Measurements from ENCODE around the gene ARAP1.

The ARAP1 gene

DNA sequence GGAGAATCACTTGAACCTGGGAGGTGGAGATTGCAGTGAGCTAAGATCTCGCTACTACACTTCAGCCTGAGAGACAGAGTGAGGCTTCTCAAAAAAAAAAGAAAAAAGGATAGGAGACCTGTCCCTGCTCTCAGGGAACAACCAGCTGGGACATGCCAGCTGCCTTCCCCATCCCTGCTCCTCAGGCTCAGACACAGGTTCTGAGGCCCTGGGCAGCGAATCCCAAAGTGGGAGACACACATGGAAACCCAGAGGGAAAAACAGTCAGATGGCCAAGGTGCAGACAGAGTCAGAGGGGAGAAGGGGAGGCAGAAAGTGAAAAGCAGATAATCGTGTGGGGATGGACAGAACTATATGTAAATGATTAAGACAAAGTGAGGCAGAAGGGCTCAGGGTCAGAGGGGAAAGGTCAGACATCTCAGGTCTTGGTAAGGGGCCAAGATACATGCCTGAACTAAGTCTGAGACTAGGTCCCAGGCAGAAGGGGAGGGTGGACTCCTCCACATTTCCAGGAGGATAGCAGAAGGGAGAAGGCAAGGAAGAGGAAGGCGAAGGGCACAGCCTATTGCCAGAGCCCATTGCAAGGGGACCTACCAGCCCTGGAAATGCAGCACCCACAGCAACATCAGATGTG lies 27.4 kb upstream of the ARAP1 start:
- DNase-seq (ENCODE audit: low spot score) = no peak

- DNase-seq (ENCODE audit: low spot score) = no peak
Observed at GRCh38 chr11:72778535-72779494, 26.6 kb upstream of the ARAP1 start.

DNA sequence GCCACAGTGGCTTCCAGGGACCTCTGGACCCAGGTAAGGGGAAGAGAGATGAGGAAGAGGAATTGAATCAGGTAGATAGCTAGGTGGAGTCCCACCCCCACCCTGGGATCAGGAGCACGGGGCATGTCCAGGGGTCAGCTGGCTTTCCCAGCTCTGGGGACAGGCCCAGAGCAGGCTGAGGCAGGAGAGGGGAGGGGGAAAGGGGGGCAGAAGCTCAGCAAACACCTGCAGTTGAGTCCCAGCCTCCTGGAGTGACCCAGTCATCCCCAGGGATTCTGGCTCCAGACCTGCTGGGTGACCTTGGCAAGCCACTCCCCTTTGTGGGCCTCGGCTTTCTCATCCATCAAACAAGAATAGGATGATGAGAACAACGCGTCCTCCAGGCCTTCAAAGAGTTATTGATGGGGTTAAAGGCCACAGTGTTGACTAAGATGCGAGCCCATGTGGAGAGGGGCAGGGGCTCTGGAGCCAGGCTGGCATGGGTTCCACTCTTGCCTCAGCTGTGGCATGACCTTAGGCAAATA lies 25.6 kb upstream of the ARAP1 start:
- no peak for DNase-seq (ENCODE audit: low spot score)

GRCh38 chr11:72776844-72777754 lies 24.9 kb upstream of the ARAP1 start:
- DNase-seq (ENCODE audit: low spot score) = no peak

- no peak for DNase-seq (ENCODE audit: low spot score)
Observed at GRCh38 chr11:72776117-72776843, 24.1 kb upstream of the ARAP1 start.

DNA sequence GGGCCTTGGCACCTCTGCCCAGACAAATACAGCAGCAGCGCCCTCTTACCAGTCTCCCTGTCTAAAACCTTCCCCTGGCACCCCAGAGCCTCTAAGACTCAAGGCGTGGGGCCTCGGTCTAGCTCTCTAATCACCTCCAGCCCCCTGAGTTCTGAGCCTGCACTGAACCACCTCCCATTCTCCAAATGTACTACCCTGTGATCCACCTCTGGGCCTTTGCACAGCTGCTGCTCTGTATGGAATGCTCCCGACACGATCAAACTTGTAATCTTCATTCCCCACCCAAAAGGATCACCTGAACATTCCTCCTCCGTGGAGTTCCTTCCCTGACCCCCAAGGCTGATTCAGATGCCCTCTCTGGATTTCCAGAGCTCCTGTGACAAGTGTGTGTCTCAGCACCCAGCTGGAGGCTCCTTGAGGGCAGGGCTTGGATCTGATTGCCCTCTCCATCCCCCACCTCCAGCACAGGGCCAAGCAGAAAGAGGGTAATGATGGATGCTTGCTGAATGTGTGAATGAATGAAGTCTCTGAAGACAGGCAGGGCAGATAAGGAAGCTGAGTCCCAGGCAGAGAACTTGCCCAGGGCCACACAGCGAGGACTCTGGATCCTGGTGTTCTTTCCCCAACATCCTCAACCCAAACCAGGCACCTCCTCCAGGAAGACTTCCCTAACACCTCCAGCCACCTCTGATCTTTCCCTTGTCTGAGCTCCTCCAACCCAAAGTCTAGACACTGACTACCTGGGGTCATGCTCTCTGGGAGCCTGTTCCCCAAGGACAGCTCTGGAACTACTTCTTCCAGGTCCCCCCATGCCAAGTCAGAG lies 23.3 kb upstream of the ARAP1 start:
- DNase-seq (ENCODE audit: low spot score) = no peak

GRCh38 chr11:72774499-72774898 lies 22.3 kb upstream of the ARAP1 start:
- DNase-seq (ENCODE audit: low spot score) = no peak

DNA sequence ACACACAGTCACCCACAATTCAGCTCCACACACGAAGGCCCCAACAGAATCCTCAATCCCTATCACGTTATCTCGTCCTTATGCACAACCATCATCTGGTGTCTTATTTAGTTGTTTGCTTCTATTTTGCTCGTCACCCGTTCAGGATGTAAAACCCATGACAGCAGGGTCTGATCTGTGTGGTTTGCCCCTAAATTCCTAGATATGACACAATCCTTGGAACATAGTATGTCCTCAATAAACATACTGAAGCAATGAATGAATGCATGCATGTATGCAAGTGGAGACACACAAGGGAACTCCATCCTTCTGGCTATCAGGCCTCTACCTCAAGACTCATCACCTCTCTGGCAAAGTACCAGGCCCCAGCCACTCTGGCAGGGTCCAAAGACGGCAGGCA lies 21.5 kb upstream of the ARAP1 start:
- DNase-seq (ENCODE audit: low spot score) = no peak

DNA sequence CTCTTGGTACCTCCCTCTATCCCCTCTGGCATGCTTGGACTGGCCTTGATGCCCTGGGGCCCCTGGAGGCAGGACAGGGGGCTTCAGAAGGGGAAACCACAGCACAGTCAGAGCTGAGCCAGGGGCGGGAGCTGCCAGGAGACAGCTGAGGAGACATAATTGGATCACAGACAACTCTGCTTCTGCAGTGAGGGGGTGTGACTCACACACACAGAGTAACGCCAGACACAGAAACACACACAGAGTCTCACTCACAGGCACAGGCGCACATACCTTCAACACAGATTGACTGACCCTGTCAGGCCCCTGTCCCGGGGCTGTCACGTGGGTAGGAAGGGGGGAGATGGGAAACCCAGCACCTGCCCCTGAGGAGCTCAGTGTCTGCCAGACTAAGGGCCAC lies 21.1 kb upstream of the ARAP1 start:
- no peak for DNase-seq (ENCODE audit: low spot score)

GRCh38 chr11:72772059-72772458 lies 19.9 kb upstream of the ARAP1 start:
- DNase-seq (ENCODE audit: low spot score) = no peak

- DNase-seq (ENCODE audit: low spot score) = no peak
Observed at GRCh38 chr11:72771507-72771906, 19.3 kb upstream of the ARAP1 start.

DNA sequence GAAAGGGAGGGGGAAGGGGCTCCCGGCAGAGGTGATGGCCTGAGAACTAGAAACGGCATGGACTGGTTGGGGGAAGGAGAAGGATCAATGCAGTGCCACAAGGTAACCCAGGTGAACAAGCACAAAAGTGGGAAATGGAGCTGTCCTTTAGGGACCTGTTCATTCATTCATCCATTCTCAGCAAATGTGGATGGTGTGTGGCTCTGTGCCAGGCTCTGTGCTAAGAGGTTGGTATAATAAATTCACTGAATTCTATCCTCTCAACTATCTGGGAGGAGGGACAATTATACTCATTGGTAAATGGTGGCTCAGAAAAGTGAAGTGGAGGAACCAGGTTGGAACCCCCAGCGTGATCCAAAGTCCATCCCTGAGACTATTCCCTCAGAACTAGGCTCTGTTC lies 18.6 kb upstream of the ARAP1 start:
- DNase-seq (ENCODE audit: low spot score) = no peak

DNA sequence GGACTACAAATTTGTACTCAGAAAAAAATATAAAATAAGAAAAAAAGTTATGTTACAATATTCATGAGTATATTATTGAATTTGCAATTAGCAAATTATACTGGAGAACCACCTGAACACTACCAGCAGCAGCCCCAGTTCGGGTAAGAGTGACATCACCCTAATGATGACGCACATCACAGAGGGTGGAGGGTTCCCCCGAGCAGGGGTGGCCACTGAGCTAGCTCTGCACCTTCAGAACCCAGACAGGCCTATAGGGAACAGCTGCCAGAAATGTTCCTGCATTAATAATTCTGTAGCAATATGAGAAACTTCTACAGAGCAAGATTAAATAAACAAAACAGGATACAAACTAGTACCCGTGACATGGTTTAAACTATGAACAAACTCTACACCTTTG lies 17.5 kb upstream of the ARAP1 start:
- DNase-seq (ENCODE audit: low spot score) = no peak

DNA sequence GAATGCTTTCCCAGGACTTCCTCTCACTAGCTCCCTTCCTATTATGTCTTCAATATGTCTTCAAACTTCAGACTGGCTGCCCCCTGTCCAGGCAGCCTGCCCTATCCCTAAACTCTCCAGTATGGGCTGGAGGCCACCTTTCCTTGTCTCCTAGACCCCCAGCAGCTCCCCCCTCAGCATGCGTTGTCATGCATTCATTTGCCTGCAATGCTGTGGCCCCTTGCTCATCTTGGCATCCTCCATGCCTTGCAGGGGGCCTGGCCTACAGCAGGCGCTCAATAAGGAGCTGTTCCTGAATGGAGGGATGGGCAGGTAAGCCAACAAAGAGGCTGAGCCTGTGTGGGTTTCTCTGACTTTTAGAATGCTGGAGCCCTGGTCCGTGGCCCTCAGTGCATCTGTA lies 16.4 kb upstream of the ARAP1 start:
- DNase-seq (ENCODE audit: low spot score) = no peak

DNA sequence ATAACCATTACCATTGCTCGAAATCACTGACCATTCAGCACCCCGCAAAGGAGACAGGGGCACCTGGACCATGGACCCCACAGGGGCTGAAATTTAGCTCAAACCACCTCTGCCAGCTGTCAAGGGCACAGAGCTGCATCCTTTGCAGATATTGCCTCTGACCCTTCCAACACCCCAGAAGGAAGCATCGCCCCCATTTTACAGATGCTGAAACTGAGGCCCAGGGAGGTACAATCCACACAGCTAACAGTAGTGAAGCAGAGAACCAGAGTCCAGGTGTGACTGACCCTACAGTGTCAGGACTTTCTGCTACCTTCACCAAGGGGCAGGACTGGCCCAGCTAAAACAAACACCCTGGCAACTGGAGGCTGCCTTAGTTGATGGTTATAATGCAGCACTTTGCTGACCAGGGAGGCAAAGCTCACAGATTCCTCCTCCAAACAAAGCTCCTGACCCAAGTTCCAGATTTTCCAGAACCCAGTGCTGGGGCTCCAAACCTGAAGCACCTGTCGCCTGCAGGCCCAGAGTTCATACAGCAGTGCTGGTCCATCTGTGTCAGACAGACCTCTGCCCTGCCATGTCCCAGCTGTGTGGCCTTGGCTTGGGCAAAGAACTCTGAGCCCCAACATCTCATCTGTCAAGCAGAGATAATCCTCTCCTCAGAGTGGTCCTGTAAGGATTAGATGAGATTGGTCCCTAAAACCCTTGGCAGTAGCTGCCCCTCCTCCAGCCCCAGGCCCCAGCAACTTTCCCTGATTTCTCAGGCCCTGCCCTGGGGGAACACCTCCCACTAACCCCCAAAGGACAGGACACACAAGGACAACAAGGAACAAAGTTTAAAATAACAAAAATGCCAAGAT lies 15.2 kb upstream of the ARAP1 start:
- DNase-seq (ENCODE audit: low spot score) = no peak

GRCh38 chr11:72766152-72766902 lies 14.1 kb upstream of the ARAP1 start:
- no peak for DNase-seq (ENCODE audit: low spot score)

DNA sequence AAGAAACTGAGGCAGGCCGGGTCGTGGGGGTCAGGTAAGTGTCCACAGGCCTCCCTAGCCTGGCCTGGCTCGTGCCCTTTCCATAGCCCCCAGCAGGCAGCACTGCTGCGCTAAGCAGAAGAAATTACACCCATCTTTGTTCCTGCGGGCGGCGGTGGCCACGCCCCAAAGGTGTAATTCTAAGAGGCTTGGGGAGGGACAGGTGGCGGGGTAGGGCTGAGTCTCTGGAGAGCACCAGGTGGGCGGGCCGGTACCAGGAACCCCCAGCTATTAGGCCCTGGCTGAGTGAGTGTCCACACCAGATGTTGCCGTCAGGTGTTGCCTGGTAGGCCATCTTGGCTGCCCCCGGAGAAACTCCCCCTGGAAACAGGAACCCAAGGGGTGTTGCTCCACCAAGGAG lies 12.3 kb upstream of the ARAP1 start:
- no peak for DNase-seq (ENCODE audit: low spot score)

DNA sequence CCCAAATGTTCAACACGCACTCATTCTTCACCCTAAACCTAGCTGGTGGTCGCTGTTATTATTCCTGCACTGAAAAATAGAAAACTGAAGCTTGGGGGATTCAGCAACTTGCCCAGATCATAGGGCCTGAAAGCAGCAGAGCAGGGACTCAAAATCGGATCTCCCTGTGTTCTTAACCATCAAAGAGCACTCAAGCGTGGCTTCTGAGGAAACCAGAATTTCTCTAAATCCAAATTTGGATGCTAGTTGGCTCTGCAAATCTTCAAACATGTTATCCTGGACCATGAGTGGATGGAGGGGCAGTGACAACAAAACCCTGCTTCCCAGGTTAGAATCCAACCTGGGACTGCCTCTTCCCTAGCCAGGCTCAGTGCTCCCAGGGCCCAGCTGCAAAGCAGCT lies 11.6 kb upstream of the ARAP1 start:
- DNase-seq (ENCODE audit: low spot score) = no peak
